ENCODE results near the gene SLC39A3.

The SLC39A3 gene

GRCh38 chr19:2739602-2740313 is at the start of gene SLC39A3:
SLC39A3 (minus strand) TSS chr19:2740017; CDS start chr19:2737257, 2,760 bp downstream.
- DNase-seq (ENCODE audit: low spot score): peak; percentile 100

- DNase-seq (ENCODE audit: low spot score): no peak
Measured at GRCh38 chr19:2788237-2788636, 48.4 kb upstream of the SLC39A3 start.

GRCh38 chr19:2787115-2787514 is 47.3 kb upstream of the SLC39A3 start:
- no peak for DNase-seq (ENCODE audit: low spot score)

DNA sequence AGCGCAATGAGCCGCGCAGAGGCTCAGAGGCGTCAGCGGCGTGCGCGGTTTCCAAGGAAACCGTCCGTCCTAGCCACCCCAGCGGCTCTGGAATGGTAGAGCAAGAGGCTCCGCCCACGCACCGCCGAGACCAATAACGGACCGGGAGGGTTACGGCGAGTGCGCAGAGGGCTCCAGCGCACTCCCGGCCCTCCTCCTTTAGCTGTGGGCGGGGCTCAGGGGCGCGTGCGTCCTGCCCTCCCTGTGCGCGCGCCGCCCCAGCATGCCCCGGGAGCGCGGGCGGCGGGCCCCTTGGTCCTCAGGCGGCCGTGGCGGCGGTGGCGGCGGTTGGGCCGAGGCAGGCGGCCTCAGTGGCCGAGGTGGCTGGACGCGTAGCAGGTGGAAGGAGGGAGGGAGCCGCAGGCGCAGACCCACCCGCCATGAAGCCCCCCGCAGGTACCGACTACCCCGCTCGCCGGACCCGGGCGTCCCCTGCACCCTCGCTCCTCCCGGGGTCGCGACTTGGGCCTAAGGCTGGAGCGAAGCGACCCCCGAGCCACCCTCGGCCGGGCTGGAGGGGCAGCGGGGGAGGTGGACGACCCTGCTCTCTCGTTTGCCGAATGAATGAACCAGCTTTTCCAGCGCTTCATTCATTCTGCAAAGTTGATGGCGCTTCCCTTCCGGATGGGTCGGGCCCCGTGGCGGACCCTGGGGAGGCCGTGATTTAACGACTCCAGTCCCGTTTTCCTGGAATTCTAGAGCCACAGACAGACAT is 45.6 kb upstream of the SLC39A3 start, which contains the start of gene THOP1:
THOP1 (plus strand) TSS at position 260 of the 754 bp plus-strand sequence; CDS start at position 420, 160 bp downstream.
- DNase-seq (ENCODE audit: low spot score): peak; percentile 99

- DNase-seq (ENCODE audit: low spot score): no peak
Measured at GRCh38 chr19:2783781-2784145, 43.9 kb upstream of the SLC39A3 start.

DNA sequence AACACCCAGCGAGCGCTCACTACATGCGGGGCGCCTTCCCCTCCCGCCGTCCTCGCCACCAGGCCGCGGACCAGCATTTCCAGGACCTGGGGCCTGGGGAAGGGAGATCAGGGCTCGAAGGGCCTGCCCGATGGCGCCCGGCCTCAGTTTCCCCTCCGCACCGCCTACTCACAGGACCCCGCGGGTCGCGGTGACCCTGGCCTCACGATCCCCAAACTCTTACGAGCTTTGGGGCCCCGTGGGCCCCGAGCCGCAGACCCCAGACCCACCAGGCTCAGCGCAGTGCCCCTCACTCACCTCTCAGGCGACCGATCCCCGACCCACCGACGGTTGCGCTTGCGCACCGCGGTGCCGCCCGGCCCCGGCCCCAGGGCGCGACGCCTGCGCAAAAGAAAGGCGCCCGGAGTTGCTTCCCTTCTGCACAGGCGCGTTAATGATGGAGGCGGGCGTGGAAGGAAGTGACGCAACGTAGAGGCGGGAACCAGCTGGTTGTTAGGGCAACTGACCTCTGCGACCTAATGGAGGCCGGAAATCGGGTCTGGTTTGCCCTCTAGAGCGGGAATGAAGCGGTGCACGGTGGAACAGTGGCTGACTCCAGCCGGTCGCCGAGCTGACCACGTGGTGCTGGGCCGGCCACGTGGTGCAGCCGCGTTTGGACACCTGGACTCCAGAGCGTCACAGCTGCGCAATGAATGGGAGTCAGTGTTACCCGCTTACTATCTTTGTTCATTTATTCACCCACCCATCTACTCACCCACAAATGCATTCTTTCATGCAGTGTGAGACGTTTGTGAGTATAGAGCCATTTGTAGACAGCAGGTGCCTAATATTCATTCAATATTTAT is 43.3 kb upstream of the SLC39A3 start, which contains the start of gene SGTA:
SGTA (minus strand) TSS at position 338 of the 845 bp plus-strand sequence. CDS start 14,205 bp downstream, outside the sequence.
- peak; percentile 100 for DNase-seq (ENCODE audit: low spot score)

DNA sequence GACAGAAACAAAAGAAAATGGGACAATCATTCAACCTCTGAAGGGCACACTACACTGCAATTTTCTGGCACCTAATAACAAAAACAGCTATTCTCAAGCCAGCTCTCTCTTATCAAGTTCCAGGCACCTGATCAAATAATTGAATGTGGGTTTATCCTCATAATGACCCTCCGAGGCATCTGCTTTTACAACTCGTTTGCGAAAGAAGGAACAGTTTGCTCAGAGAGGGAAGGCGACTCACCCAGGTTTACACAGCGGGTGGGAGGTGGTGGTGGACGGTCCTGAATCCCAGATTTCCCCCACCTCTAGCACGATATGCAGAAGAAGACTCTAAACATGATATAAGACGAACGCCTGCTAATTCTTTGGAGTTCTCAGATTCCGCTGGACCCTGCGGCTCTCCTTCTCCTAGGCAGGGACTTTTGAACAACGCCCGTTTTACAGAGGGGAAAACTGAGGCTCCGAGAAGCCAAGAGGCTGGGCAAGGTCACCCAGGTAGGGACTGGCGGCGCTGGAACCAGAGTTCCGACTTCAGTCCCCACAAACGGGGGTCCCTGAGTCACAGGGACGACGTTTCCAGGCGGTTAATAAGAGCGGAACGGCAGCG is 42.6 kb upstream of the SLC39A3 start:
- no peak for DNase-seq (ENCODE audit: low spot score)

DNA sequence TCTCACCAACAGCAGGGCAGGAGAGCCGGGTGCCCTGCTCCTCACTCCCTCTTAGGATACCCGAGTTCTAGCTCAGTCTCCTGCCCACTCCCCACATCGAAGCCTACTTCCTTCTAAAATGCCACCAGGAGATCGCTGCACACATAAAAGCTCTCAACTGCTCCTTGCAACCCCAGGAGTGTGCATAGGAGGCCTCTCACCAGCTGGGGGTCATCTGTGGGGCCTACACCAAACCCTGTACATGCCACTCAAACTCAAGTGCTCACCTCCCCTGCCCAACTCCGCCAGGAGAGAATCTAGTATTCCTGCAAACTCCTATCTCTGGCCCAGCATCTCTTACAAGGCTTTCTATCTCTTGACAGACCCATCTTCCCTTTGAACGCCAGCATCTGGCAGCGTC is 40.5 kb upstream of the SLC39A3 start:
- no peak for DNase-seq (ENCODE audit: low spot score)

DNA sequence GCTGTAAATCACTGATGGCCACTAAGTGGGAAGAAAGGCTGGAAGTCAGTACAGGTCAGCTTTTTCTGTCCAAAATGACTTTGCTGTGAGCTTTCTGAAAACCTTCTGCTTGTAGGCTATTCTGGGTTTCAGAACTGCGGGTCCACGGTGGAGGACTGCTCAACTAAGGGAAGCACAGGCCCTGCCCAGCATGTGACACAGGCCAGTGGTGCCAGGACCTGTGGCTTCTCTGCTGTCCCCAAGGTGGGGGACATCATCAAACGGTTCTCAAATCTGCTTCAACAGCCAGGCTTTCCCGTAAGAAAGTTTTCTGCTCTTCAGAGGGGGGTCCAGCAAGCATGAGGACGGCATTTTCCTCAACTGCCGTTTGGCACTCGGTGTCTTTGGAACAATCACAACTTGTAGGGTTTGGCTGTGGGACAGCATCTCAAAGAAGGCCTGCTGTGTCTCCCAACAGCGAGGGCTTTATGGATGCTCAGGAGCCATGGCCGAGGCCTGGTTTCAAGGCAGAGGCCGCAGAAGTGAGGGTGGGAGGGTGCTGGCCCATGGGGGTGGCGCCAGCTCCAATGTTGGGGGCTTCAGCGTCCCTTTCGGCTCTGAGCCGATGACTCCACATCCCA is 39.4 kb upstream of the SLC39A3 start:
- DNase-seq (ENCODE audit: low spot score): no peak

DNA sequence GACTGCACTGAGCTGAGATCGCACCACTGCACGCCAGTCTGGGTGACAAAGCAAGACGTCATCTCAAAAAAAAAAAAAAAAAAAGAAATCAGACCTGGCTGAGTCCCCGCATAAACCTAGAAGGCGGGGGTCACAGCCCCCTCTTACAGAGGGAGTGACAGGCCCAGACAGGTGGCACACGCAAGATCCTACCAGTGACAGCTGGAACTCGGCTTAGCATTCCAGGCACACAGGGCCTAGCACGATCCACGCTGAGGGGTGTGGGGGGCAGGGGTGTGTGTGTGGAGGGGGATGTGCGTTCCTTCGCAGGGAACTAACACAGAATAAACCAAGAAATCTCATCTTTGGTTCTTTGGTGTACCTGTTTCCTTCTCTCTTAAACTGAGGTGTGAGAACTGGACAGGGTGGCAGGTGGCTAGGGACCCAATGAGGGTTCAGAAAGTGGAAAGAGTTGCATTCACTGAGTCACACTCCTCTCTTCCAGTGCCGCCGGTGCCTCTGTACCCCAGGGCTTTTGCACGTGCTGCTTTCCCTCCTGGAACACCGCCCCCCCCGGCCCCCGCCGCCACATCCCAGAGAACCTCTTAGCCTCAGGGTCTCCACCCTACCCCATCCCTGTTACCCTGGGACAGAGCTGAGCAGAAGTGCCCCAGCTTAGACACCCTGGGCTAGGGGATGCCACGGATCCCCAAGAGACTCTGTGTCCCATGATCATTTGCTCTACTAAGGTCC is 38.3 kb upstream of the SLC39A3 start:
- DNase-seq (ENCODE audit: low spot score): no peak

GRCh38 chr19:2775556-2776430 is 36.0 kb upstream of the SLC39A3 start:
- no peak for DNase-seq (ENCODE audit: low spot score)

- DNase-seq (ENCODE audit: low spot score): no peak
Measured at GRCh38 chr19:2774953-2775555, 35.2 kb upstream of the SLC39A3 start.

GRCh38 chr19:2774083-2774679 is 34.4 kb upstream of the SLC39A3 start:
- no peak for DNase-seq (ENCODE audit: low spot score)

- DNase-seq (ENCODE audit: low spot score): no peak
Measured at GRCh38 chr19:2771786-2772674, 32.2 kb upstream of the SLC39A3 start.

GRCh38 chr19:2770055-2771013 is 30.5 kb upstream of the SLC39A3 start:
- DNase-seq (ENCODE audit: low spot score): peak; percentile 82

- no peak for DNase-seq (ENCODE audit: low spot score)
Measured at GRCh38 chr19:2769218-2769617, 29.4 kb upstream of the SLC39A3 start.

Measured in AG08396 (cell line).